H9 (cell line): ENCODE data around the gene PNPLA7. TPM values are rescaled to one million over a fixed set of nuclear protein-coding genes. Genes with fewer than 3 reads are reported as not detected.

Source experiments
- DNase-seq: peaks from one replicate; pipeline ENCODE4 v3.0.0-alpha.2; 2017
- H2AFZ ChIP-seq: one replicate; pipeline ENCODE4 v1.6.1; 2013; ENCODE audit warnings: mild to moderate bottlenecking, low read length, control low read depth, moderate library complexity
- H2AK5ac ChIP-seq: 2 replicates; pipeline ENCODE4 v1.6.1; 2013; ENCODE audit warnings: low read length, control low read depth, mixed read lengths; ENCODE audit not compliant: insufficient read length
- H2BK120ac ChIP-seq: one replicate; pipeline ENCODE4 v1.6.1; 2013; ENCODE audit warnings: low read depth, mild to moderate bottlenecking, low read length, control low read depth, inconsistent platforms; ENCODE audit not compliant: poor library complexity, severe bottlenecking
- H2BK12ac ChIP-seq: 2 replicates; pipeline ENCODE4 v1.6.1; 2013; ENCODE audit warnings: low read length, control low read depth, mixed read lengths, low read depth; ENCODE audit not compliant: insufficient read length
- H2BK15ac ChIP-seq: 2 replicates; pipeline ENCODE4 v1.6.1; 2013; ENCODE audit warnings: low read depth, low read length, control low read depth
- H2BK20ac ChIP-seq: one replicate; pipeline ENCODE4 v1.6.1; 2013; ENCODE audit warnings: low read depth, mild to moderate bottlenecking, low read length, control low read depth, inconsistent platforms; ENCODE audit not compliant: poor library complexity, severe bottlenecking
- H2BK5ac ChIP-seq: 2 replicates; pipeline ENCODE4 v1.6.1; 2013; ENCODE audit warnings: low read length, control low read depth, mixed read lengths; ENCODE audit not compliant: insufficient read length
- H3K14ac ChIP-seq: 2 replicates; pipeline ENCODE4 v1.6.1; 2013; ENCODE audit warnings: low read length, control low read depth; ENCODE audit not compliant: insufficient read depth
- H3K18ac ChIP-seq: 2 replicates; pipeline ENCODE4 v1.6.1; 2013; ENCODE audit warnings: low read depth, mild to moderate bottlenecking, mixed read lengths, low read length, control low read depth; ENCODE audit not compliant: insufficient read length
- H3K23ac ChIP-seq: 2 replicates; pipeline ENCODE4 v1.6.1; 2013; ENCODE audit warnings: low read length, control low read depth, mixed read lengths, low read depth; ENCODE audit not compliant: insufficient read length
- H3K23me2 ChIP-seq: 2 replicates; pipeline ENCODE4 v1.6.1; 2013; ENCODE audit warnings: low read depth, mild to moderate bottlenecking, mixed read lengths, low read length, control low read depth; ENCODE audit not compliant: insufficient read length, poor library complexity, severe bottlenecking
- H3K27ac ChIP-seq: 2 replicates; pipeline ENCODE4 v1.5.1; 2013; ENCODE audit warnings: low read length, control low read depth, mixed read lengths, low read depth; ENCODE audit not compliant: insufficient read length
- H3K27me3 ChIP-seq: 2 replicates; pipeline ENCODE4 v1.6.1; 2013; ENCODE audit warnings: low read length, control low read depth, inconsistent platforms; ENCODE audit not compliant: insufficient read depth
- H3K4ac ChIP-seq: 2 replicates; pipeline ENCODE4 v1.6.1; 2013; ENCODE audit warnings: low read depth, mild to moderate bottlenecking, control low read depth, inconsistent platforms, low read length, moderate library complexity
- H3K4me1 ChIP-seq: 2 replicates; pipeline ENCODE4 v1.6.1; 2013; ENCODE audit warnings: low read length, control low read depth, inconsistent platforms; ENCODE audit not compliant: insufficient read depth
- H3K4me2 ChIP-seq: 2 replicates; pipeline ENCODE4 v1.6.1; 2013; ENCODE audit warnings: low read length, control low read depth, mixed read lengths; ENCODE audit not compliant: insufficient read length, insufficient read depth
- H3K56ac ChIP-seq: 2 replicates; pipeline ENCODE4 v1.6.1; 2013; ENCODE audit warnings: low read depth, mild to moderate bottlenecking, mixed read lengths, low read length, control low read depth; ENCODE audit not compliant: insufficient read length
- H3K79me1 ChIP-seq: 2 replicates; pipeline ENCODE4 v1.6.1; 2013; ENCODE audit warnings: low read depth, mild to moderate bottlenecking, moderate library complexity, low read length, control low read depth, inconsistent platforms; ENCODE audit not compliant: insufficient read depth, poor library complexity, severe bottlenecking
- H3K79me2 ChIP-seq: 2 replicates; pipeline ENCODE4 v1.6.1; 2013; ENCODE audit warnings: low read length, control low read depth, inconsistent platforms; ENCODE audit not compliant: insufficient read depth
- H3K9ac ChIP-seq: 2 replicates; pipeline ENCODE4 v1.6.1; 2013; ENCODE audit warnings: low read length, control low read depth, mixed read lengths; ENCODE audit not compliant: insufficient read length; ENCODE audit errors: extremely low read depth
- H3K9me3 ChIP-seq: one replicate; pipeline ENCODE4 v1.6.1; 2013; ENCODE audit warnings: low read depth, low read length, inconsistent platforms; ENCODE audit not compliant: control insufficient read depth
- H3T11ph ChIP-seq: one replicate; pipeline ENCODE4 v1.6.1; 2013; ENCODE audit warnings: mild to moderate bottlenecking, low read length, control low read depth, inconsistent platforms
- H4K20me1 ChIP-seq: one replicate; pipeline ENCODE4 v1.6.1; 2013; ENCODE audit not compliant: control insufficient read depth, insufficient read length, insufficient read depth
- H4K5ac ChIP-seq: 2 replicates; pipeline ENCODE4 v1.6.1; 2013; ENCODE audit warnings: low read depth, mild to moderate bottlenecking, mixed read lengths, low read length, control low read depth; ENCODE audit not compliant: insufficient read length
- H4K8ac ChIP-seq: replicated peaks from 2 replicates; pipeline ENCODE4 v1.6.1; 2013; ENCODE audit warnings: low read length, control low read depth, mixed read lengths, low read depth; ENCODE audit not compliant: insufficient read length
- H4K91ac ChIP-seq: 2 replicates; pipeline ENCODE4 v1.6.1; 2013; ENCODE audit warnings: low read depth, mild to moderate bottlenecking, moderate library complexity, mixed read lengths, low read length, control low read depth; ENCODE audit not compliant: insufficient read length
- H3K27ac Mint-ChIP-seq, 3 experiments: 2 replicates in 2 of 3; 3 replicates in 1 of 3; pipeline ENCODE4 v1.8.0; 2020 to 2021; ENCODE audit warnings: mixed read lengths in 3 of 3, mild to moderate bottlenecking in 1 of 3, moderate library complexity in 1 of 3
- H3K27me3 Mint-ChIP-seq: 2 replicates; pipeline ENCODE4 v1.8.0; 2021; ENCODE audit warnings: low read depth, mild to moderate bottlenecking, moderate library complexity, mixed read lengths
- H3K36me3 Mint-ChIP-seq, 3 experiments: 2 replicates in 2 of 3; 3 replicates in 1 of 3; pipeline ENCODE4 v1.8.0; 2020 to 2021; ENCODE audit warnings: low read depth in 3 of 3, mixed read lengths in 3 of 3; ENCODE audit not compliant: insufficient read depth in 1 of 3
- H3K4me1 Mint-ChIP-seq, 2 experiments: 2 replicates each; pipeline ENCODE4 v1.8.0; 2020; ENCODE audit warnings: mixed read lengths in 2 of 2
- H3K4me3 Mint-ChIP-seq, 2 experiments: 2 replicates in 1 of 2; 3 replicates in 1 of 2; pipeline ENCODE4 v1.8.0; 2020 to 2021; ENCODE audit warnings: mild to moderate bottlenecking in 2 of 2, mixed read lengths in 2 of 2, moderate library complexity in 1 of 2
- H3K9me3 Mint-ChIP-seq, 2 experiments: 2 replicates in 1 of 2; 3 replicates in 1 of 2; pipeline ENCODE4 v1.8.0; 2020; ENCODE audit warnings: mild to moderate bottlenecking in 2 of 2, mixed read lengths in 2 of 2, moderate library complexity in 1 of 2
- WGBS: extraction: QIAGEN DNeasy Blood & Tissue Kit; methylation state at CpG from one replicate; pipeline ENCODE4 v1.1.7; 2013; ENCODE audit warnings: missing lambda C conversion rate, low lambda C conversion rate, mixed read lengths; ENCODE audit not compliant: insufficient read length; ENCODE audit errors: extremely low coverage; 5-methylcytosine and 5-hydroxymethylcytosine counted together
- total RNA-seq: library from RNA; stranded (reverse); gene quantifications from 2 replicates; pipeline ENCODE4 v1.2.1, GENCODE V29; 2021
- TF ChIP-seq, protein P1 (sequence below): fragments of 200-600 bp; sonication (generic); conservative IDR thresholded peaks from 3 replicates; pipeline ENCODE4 v1.8.0; 2021; ENCODE audit warnings: antibody characterized with exemption, mild to moderate bottlenecking

PNPLA7 gene
- total RNA-seq, 1 experiment from 2014 or later, result 1.8 TPM

GRCh38 chr9:137479892-137480685 lies 70.1 kb downstream of the PNPLA7 start:
- Histone ChIP-seq H3K4me2 (no peak overlapping the region), H4K8ac (no peak overlapping the region), H4K20me1 (no peaks in the 10 kb centered on the region), H3K4me1 (no peaks in the 10 kb centered on the region), H3K27me3 (no peaks in the 10 kb centered on the region), H2BK12ac (no peak overlapping the region), H3K18ac (no peak overlapping the region), H2BK20ac (no peak overlapping the region), H2AFZ (no peak overlapping the region), H3K4ac (no peak overlapping the region), H3T11ph (no peak overlapping the region), H3K23ac (no peak overlapping the region), H3K14ac (no peak overlapping the region; the same call in 1 of the 2 replicates), H3K79me2 (no peaks in the 10 kb centered on the region), H2BK120ac (no peak overlapping the region), H2BK15ac (no peak overlapping the region), H3K27ac (no peak overlapping the region), H4K91ac (no peak overlapping the region), H3K79me1 (no peaks in the 10 kb centered on the region), H4K5ac (no peak overlapping the region), H2AK5ac (no peak overlapping the region), H3K9me3 (peaks cover 3% of the 10 kb centered on the region), H3K9ac (no peak overlapping the region), H3K23me2 (no peaks in the 10 kb centered on the region), H2BK5ac (no peak overlapping the region), H3K56ac (no peak overlapping the region)
- no peak for DNase-seq
- no CpG with 5 or more reads among the region's 32 CpGs for WGBS
- Mint-ChIP-seq H3K4me3 (no peak overlapping the region), H3K27me3 (peaks cover 8% of the 10 kb centered on the region), H3K27ac (no peak overlapping the region), H3K9me3 (peaks cover 7% of the 10 kb centered on the region in 2 experiments; a peak in 4 of 5 replicates), H3K4me1 (peaks cover 4 to 5% of the 10 kb centered on the region in 2 experiments; a peak in 3 of 4 replicates), H3K36me3 (peaks cover 0 to 8% (median 0%) of the 10 kb centered on the region in 3 experiments; a peak in 2 of 7 replicates)
- TF ChIP-seq, protein P1, sequence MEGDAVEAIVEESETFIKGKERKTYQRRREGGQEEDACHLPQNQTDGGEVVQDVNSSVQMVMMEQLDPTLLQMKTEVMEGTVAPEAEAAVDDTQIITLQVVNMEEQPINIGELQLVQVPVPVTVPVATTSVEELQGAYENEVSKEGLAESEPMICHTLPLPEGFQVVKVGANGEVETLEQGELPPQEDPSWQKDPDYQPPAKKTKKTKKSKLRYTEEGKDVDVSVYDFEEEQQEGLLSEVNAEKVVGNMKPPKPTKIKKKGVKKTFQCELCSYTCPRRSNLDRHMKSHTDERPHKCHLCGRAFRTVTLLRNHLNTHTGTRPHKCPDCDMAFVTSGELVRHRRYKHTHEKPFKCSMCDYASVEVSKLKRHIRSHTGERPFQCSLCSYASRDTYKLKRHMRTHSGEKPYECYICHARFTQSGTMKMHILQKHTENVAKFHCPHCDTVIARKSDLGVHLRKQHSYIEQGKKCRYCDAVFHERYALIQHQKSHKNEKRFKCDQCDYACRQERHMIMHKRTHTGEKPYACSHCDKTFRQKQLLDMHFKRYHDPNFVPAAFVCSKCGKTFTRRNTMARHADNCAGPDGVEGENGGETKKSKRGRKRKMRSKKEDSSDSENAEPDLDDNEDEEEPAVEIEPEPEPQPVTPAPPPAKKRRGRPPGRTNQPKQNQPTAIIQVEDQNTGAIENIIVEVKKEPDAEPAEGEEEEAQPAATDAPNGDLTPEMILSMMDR, result no peak
